K562 (cell line): ENCODE measurements around the gene NBPF8. TPM values are rescaled to one million over a fixed set of nuclear protein-coding genes. Genes with fewer than 3 reads are reported as not detected.
"Not testable (repeated sequence)": the region's sequence is repeated elsewhere in the genome, so short reads cannot be mapped to it uniquely, and the experiment has no call there.

Source experiments
- ATAC-seq: fragments of 200-7000 bp; cut with Tn5 transposase; 3 replicates; pipeline ENCODE4 v1.9.1; 2020; ENCODE audit warnings: moderate library complexity
- BruUV-seq: library from RNA; stranded (reverse); fragments of 400-500 nt; replicated peaks from 2 replicates; lab custom pipeline; 2021; lab: Mats Ljungman, UMichigan
- CTCF ChIA-PET: fragments of 300-600 bp; formaldehyde crosslinking; extraction: SDS; loops from one replicate; lab custom pipeline; 2021; ENCODE audit warnings: low intra/inter-chr PET ratio; lab: Yijun Ruan, JAX
- POLR2A ChIA-PET: fragments of 300-600, 350-650 bp; sonication (Branson Sonifier 250); formaldehyde crosslinking; extraction: SDS; loops from one replicate; lab custom pipeline; 2021; ENCODE audit warnings: antibody characterized with exemption, inconsistent platforms; lab: Yijun Ruan, JAX
- DNase-seq, 4 experiments: peaks; one replicate each; pipeline versions ENCODE4 v3.0.0 to v3.0.0-alpha.2; 2011 to 2018; ENCODE audit warnings: low spot score in 3 of 4, mixed read lengths in 3 of 4; ENCODE audit errors: extremely low read depth in 1 of 4
- FAIRE-seq: peaks from 2 replicates; lab custom pipeline; 2011; peaks lifted over from hg19 to GRCh38; lab: Jason Lieb, UNC
- H2AFZ ChIP-seq: 2 replicates; pipeline ENCODE4 v1.6.0; 2011; ENCODE audit warnings: low read depth, low read length, control low read depth, inconsistent platforms
- H3K27ac ChIP-seq: fragments of 200-600 bp; 3 replicates; pipeline ENCODE4 v1.8.0; 2011; ENCODE audit warnings: low read depth, mild to moderate bottlenecking, control low read depth, inconsistent platforms, low read length, moderate library complexity, mixed read lengths; ENCODE audit errors: extremely low read depth
- H3K27me3 ChIP-seq, 2 experiments: fragments of 300-600 bp in 1 of 2; 2 replicates in 1 of 2; 3 replicates in 1 of 2; pipeline versions ENCODE4 v1.6.0 to v1.8.0; 2011; ENCODE audit warnings: inconsistent platforms in 2 of 2, low read length in 2 of 2, mild to moderate bottlenecking in 1 of 2, mixed read lengths in 1 of 2, moderate library complexity in 1 of 2; ENCODE audit not compliant: control insufficient read depth in 2 of 2, insufficient read depth in 2 of 2
- H3K36me3 ChIP-seq: fragments of 300-600 bp; 3 replicates; pipeline ENCODE4 v1.8.0; 2011; ENCODE audit warnings: mild to moderate bottlenecking, low read length, inconsistent platforms; ENCODE audit not compliant: control insufficient read depth, insufficient read depth
- H3K4me1 ChIP-seq, 2 experiments: fragments of 200-600 bp in 1 of 2; replicated peaks in 1 of 2; 2 replicates in 1 of 2; 3 replicates in 1 of 2; pipeline versions ENCODE4 v1.5.1 to v1.8.0; 2011; ENCODE audit warnings: inconsistent platforms in 2 of 2, low read length in 2 of 2, mild to moderate bottlenecking in 1 of 2, mixed read lengths in 1 of 2, moderate library complexity in 1 of 2; ENCODE audit not compliant: control insufficient read depth in 2 of 2, insufficient read depth in 2 of 2
- H3K4me2 ChIP-seq: 2 replicates; pipeline ENCODE4 v1.6.1; 2011; ENCODE audit warnings: low read length, control low read depth, inconsistent platforms, mixed read lengths; ENCODE audit not compliant: insufficient read depth
- H3K4me3 ChIP-seq: fragments of 200-600 bp; sonication (generic), shearing (Covaris generic); 2 replicates; pipeline ENCODE4 v1.5.1; 2016; ENCODE audit warnings: control low read depth, inconsistent platforms
- H3K79me2 ChIP-seq: fragments of 200-600 bp; 3 replicates; pipeline ENCODE4 v1.8.0; 2011; ENCODE audit warnings: low read length, inconsistent platforms; ENCODE audit not compliant: control insufficient read depth, insufficient read depth
- H3K9ac ChIP-seq, 2 experiments: 2 replicates each; pipeline versions ENCODE4 v1.6.0 to v1.6.1; 2011; ENCODE audit warnings: low read depth in 2 of 2, low read length in 2 of 2, control low read depth in 1 of 2, inconsistent platforms in 1 of 2, mild to moderate bottlenecking in 1 of 2, mixed read lengths in 1 of 2; ENCODE audit not compliant: insufficient read depth in 1 of 2
- H3K9me1 ChIP-seq: one replicate; pipeline ENCODE4 v1.6.0; 2011; ENCODE audit warnings: inconsistent platforms, mild to moderate bottlenecking, low read length, moderate library complexity; ENCODE audit not compliant: control insufficient read depth, insufficient read depth
- H3K9me3 ChIP-seq: replicated peaks from 2 replicates; pipeline ENCODE4 v1.5.1; 2011; ENCODE audit warnings: low read depth, low read length, inconsistent platforms; ENCODE audit not compliant: control insufficient read depth, insufficient read depth
- H4K20me1 ChIP-seq: replicated peaks from 2 replicates; pipeline ENCODE4 v1.6.1; 2011; ENCODE audit warnings: low read length, inconsistent platforms, mixed read lengths; ENCODE audit not compliant: control insufficient read depth, insufficient read depth
- CTBP1 ChIP-seq: fragments of 450-650 bp; IDR thresholded peaks from 2 replicates; pipeline ENCODE4 v1.6.1; 2016; ENCODE audit warnings: borderline replicate concordance
- CXXC5 ChIP-seq: fragments of 250-450 bp; sonication (Bioruptor Pico); IDR thresholded peaks from 2 replicates; pipeline ENCODE4 v1.8.0; 2022; ENCODE audit warnings: inconsistent platforms, mild to moderate bottlenecking, moderate library complexity
- DPF2 ChIP-seq: fragments of 450-650 bp; IDR thresholded peaks from 2 replicates; pipeline ENCODE4 v1.6.1; 2016
- ETV1 ChIP-seq: fragments of 450-650 bp; conservative IDR thresholded peaks from 2 replicates; pipeline ENCODE4 v1.6.1; 2016; ENCODE audit warnings: missing genetic modification characterization, control low read depth, low read depth, missing compliant biosample characterization
- FOXA3 ChIP-seq, 2 experiments: fragments of 450-650 bp in 1 of 2; sonication (generic) in 1 of 2; formaldehyde crosslinking; IDR thresholded peaks in 1 of 2; conservative IDR thresholded peaks in 1 of 2; 2 replicates each; pipeline versions ENCODE4 v1.4.0 to v1.8.0; 2020 to 2022; ENCODE audit warnings: mild to moderate bottlenecking in 2 of 2, missing genetic modification reagents in 1 of 2
- GABPA ChIP-seq: fragments of 200-800 bp; sonication (Bioruptor generic); conservative IDR thresholded peaks from 2 replicates; pipeline ENCODE4 v1.6.1; 2016; ENCODE audit warnings: low read depth, missing genetic modification characterization, missing compliant biosample characterization
- HDAC1 ChIP-seq, 2 experiments: fragments of 450-650 bp; IDR thresholded peaks; 2 replicates each; pipeline ENCODE4 v1.6.1; 2016 to 2017; ENCODE audit warnings: inconsistent platforms in 1 of 2, mild to moderate bottlenecking in 1 of 2, moderate library complexity in 1 of 2
- HDAC2 ChIP-seq: fragments of 450-650 bp; IDR thresholded peaks from 2 replicates; pipeline ENCODE4 v1.6.1; 2016; ENCODE audit warnings: mild to moderate bottlenecking
- HMBOX1 ChIP-seq: sonication (generic); IDR thresholded peaks from 2 replicates; pipeline ENCODE4 v1.6.1; 2016
- KDM1A ChIP-seq, 2 experiments: fragments of 450-650 bp; IDR thresholded peaks; 2 replicates each; pipeline ENCODE4 v1.6.1; 2016; ENCODE audit warnings: mild to moderate bottlenecking in 2 of 2
- PHF8 ChIP-seq: fragments of 200-600 bp; sonication (generic); IDR thresholded peaks from 2 replicates; pipeline ENCODE4 v1.6.1; 2012; ENCODE audit warnings: mixed run types, mild to moderate bottlenecking, inconsistent platforms, low read length, moderate library complexity, borderline replicate concordance
- RCOR1 ChIP-seq, 2 experiments: IDR thresholded peaks; 2 replicates each; pipeline ENCODE4 v1.6.1; 2012; ENCODE audit warnings: low read depth in 2 of 2, low read length in 2 of 2, borderline replicate concordance in 1 of 2, improper control_type of control experiment in 1 of 2
- SMAD4 ChIP-seq: fragments of 250-450 bp; sonication (Bioruptor Pico); conservative IDR thresholded peaks from 2 replicates; pipeline ENCODE4 v1.8.0; 2021; ENCODE audit warnings: inconsistent platforms, mild to moderate bottlenecking, moderate library complexity
- YY1 ChIP-seq, 3 experiments: IDR thresholded peaks; 2 replicates each; pipeline ENCODE4 v1.6.1; 2011; ENCODE audit warnings: low read length in 2 of 3, mild to moderate bottlenecking in 2 of 3, moderate library complexity in 2 of 3, borderline replicate concordance in 1 of 3, control low read depth in 1 of 3, low read depth in 1 of 3; ENCODE audit not compliant: insufficient read depth in 3 of 3, insufficient replicate concordance in 2 of 3, control insufficient read depth in 1 of 3, insufficient read length in 1 of 3; ENCODE audit errors: extremely low read depth in 1 of 3
- WGBS: fragments of 100-300 bp; shearing (Covaris generic); methylation state at CpG from one replicate; pipeline ENCODE4 v1.1.6; 2016; ENCODE audit warnings: low coverage, mixed read lengths; ENCODE audit not compliant: insufficient coverage; ENCODE audit errors: missing lambda C conversion rate; 5-methylcytosine and 5-hydroxymethylcytosine counted together
- in situ Hi-C: fragments of 300-500 bp; cut with MboI; formaldehyde crosslinking; loops from 4 replicates; pipeline ENCODE4 v1.15.0; 2018; ENCODE audit warnings: inconsistent platforms, mixed read lengths
- intact Hi-C: fragments of 100-400 bp; cut with micrococcal nuclease; formaldehyde crosslinking; loops from 2 replicates; pipeline ENCODE4 v1.14.2; 2022
- polyA plus RNA-seq, 8 experiments: library from polyadenylated mRNA; depleted of rRNA in 4 of 8; stranded (reverse) in 5 of 8; unstranded in 3 of 8; fragments of >200 nt; fragmentation: Nextera tagmentation in 2 of 8; fragmentation: Illumina TruSeq in 1 of 8; extraction: Ambion mirVana in 2 of 8; extraction: Trizol in 1 of 8; gene quantifications; 2 replicates each; pipeline versions ENCODE4 v1.2.1 to v1.2.3, GENCODE V29; 2011 to 2014; ENCODE audit warnings: inconsistent platforms in 1 of 8, missing spikeins in 1 of 8
- total RNA-seq, 7 experiments: library from RNA; depleted of rRNA in 6 of 7; stranded (reverse); fragments of >200 nt in 6 of 7; fragmentation: Illumina TruSeq in 2 of 7; extraction: Trizol in 2 of 7; gene quantifications; 2 replicates each; pipeline versions ENCODE4 v1.2.1 to v1.2.3, GENCODE V29; 2011 to 2021; ENCODE audit warnings: low replicate concordance in 1 of 7

NBPF8 gene
- total and polyA plus RNA-seq, 9 of the 15 experiments (the other 6 are each of a cell fraction or from before 2014, with no cell fraction given), result 1.7 to 14.7 (median 7.1) TPM

GRCh38 chr1:120414451-120414850 is 384 bp upstream of the NBPF8 start:
- CTCF ChIA-PET, H3K9me1 ChIP-seq: not testable (repeated sequence)
- TF ChIP-seq PHF8, result peak; percentile 3; the same call in 1 of the 2 replicates
- TF ChIP-seq, all 486 proteins: peak for 1; not testable (repeated sequence) for 485
- H2AFZ ChIP-seq, result 0 out of 2 replicates have a peak overlapping the region, but pooled peaks have one; percentile 63
- BruUV-seq, DNase-seq, H3K9me3 ChIP-seq, POLR2A ChIA-PET, ATAC-seq, intact Hi-C loops, H4K20me1 ChIP-seq, H3K27ac ChIP-seq, H3K79me2 ChIP-seq, H3K36me3 ChIP-seq, H3K4me2 ChIP-seq, H3K9ac ChIP-seq, FAIRE-seq, in situ Hi-C loops, H3K4me1 ChIP-seq, H3K27me3 ChIP-seq: not testable (repeated sequence)
- WGBS, result 21% methylated on average over 5 of the region's 16 CpGs
- H3K4me3 ChIP-seq, result peak overlapping the region; percentile 57

GRCh38 chr1:120415492-120415961 is 692 bp downstream of the NBPF8 start:
- Histone ChIP-seq H3K9ac (peak overlapping the region; percentile 34 to 72; a peak in 2 of 4 replicates), H3K4me3 (peak overlapping the region; percentile 57), H3K4me2 (peak overlapping the region; percentile 71), H2AFZ (peak overlapping the region; percentile 70)
- H3K9me1 ChIP-seq, H3K36me3 ChIP-seq, H4K20me1 ChIP-seq, H3K27ac ChIP-seq, H3K4me1 ChIP-seq, in situ Hi-C loops, H3K27me3 ChIP-seq, CTCF ChIA-PET, H3K9me3 ChIP-seq, POLR2A ChIA-PET, intact Hi-C loops, FAIRE-seq, H3K79me2 ChIP-seq: not testable (repeated sequence)
- WGBS, result under 1% methylated on average over 16 of the region's 23 CpGs
- TSS peak; percentile 47 for BruUV-seq
- peak; percentile 0 to 44 (median 2) for DNase-seq
- peak; percentile 81 for ATAC-seq
- TF ChIP-seq RCOR1 (IDR thresholded peaks at IDR 0.05; ENCODE audit: borderline replicate concordance in 1 of 2, low read depth in 2 of 2, low read length in 2 of 2) (0 out of 4 replicates have a peak, but pooled peaks of 1 of the 2 experiments have one; percentile 38), FOXA3 (CRISPR knock-in tag; conservative IDR thresholded peaks at IDR 0.05 in 1 of 2, IDR thresholded peaks at IDR 0.05 in 1 of 2) (0 out of 4 replicates have a peak, but pooled peaks of 1 of the 2 experiments have one; percentile 17), CXXC5 (CRISPR knock-in tag) (peak; percentile 6), CTBP1 (peak; percentile 29; the same call in 1 of the 2 replicates), SMAD4 (0 out of 2 replicates have a peak, but pooled peaks have one; percentile 14), GABPA (tag) (peak; percentile 27; the same call in 1 of the 2 replicates), KDM1A (IDR thresholded peaks at IDR 0.05) (peak; percentile 78 to 83), HDAC2 (peak; percentile 77; the same call in 1 of the 2 replicates), DPF2 (0 out of 2 replicates have a peak, but pooled peaks have one; percentile 23), ETV1 (tag) (peak; percentile 59; the same call in 1 of the 2 replicates), HMBOX1 (peak; percentile 43; the same call in 1 of the 2 replicates), HDAC1 (IDR thresholded peaks at IDR 0.05) (peak in 1 of 2 experiments; percentile 74; a peak in 2 of 4 replicates), YY1 (IDR thresholded peaks at IDR 0.05; ENCODE audit: borderline replicate concordance in 1 of 3, control insufficient read depth in 1 of 3, extremely low read depth in 1 of 3, insufficient read depth in 3 of 3, insufficient read length in 1 of 3, insufficient replicate concordance in 2 of 3, low read depth in 1 of 3, low read length in 2 of 3) (peak in 1 of 3 experiments; percentile 23)
